HEK293 (cell line): Measurements from ENCODE around the gene ACSL5.

ENCODE experiments used
- CTCF ChIA-PET: fragments of 350-600 bp; formaldehyde crosslinking; extraction: SDS; loops from one replicate; lab custom pipeline; 2021; ENCODE audit warnings: antibody characterized with exemption; lab: Yijun Ruan, JAX
- POLR2A ChIA-PET: fragments of 300-600 bp; formaldehyde crosslinking; extraction: SDS; loops from one replicate; lab custom pipeline; 2020; ENCODE audit warnings: antibody characterized with exemption, inconsistent platforms; lab: Yijun Ruan, JAX
- H3K27ac ChIP-seq: fragments of 200-500 bp; sonication (Bioruptor generic); 2 replicates; pipeline ENCODE4 v1.5.1; 2014; ENCODE audit warnings: low read depth, low read length, control low read depth, inconsistent platforms; ENCODE audit errors: extremely low read depth
- H3K36me3 ChIP-seq, 2 experiments: fragments of 200-500 bp in 1 of 2; sonication (Bioruptor generic) in 1 of 2; 1 replicate in 1 of 2; 2 replicates in 1 of 2; pipeline ENCODE4 v1.5.1; 2014 to 2017; ENCODE audit warnings: inconsistent platforms in 2 of 2, low read length in 2 of 2; ENCODE audit not compliant: control insufficient read depth in 2 of 2, insufficient read depth in 1 of 2
- H3K4me1 ChIP-seq: fragments of 200-500 bp; sonication (Bioruptor generic); 2 replicates; pipeline ENCODE4 v1.5.1; 2014; ENCODE audit warnings: mild to moderate bottlenecking, low read length, inconsistent platforms; ENCODE audit not compliant: control insufficient read depth, insufficient read depth
- H3K4me3 ChIP-seq: 2 replicates; pipeline ENCODE4 v1.5.1; 2011; ENCODE audit warnings: low read depth, mild to moderate bottlenecking, control low read depth, low read length, moderate library complexity
- H3K9me3 ChIP-seq: fragments of 200-500 bp; sonication (Bioruptor generic); 2 replicates; pipeline ENCODE4 v1.5.1; 2014; ENCODE audit warnings: low read depth, low read length, inconsistent platforms; ENCODE audit not compliant: control insufficient read depth, insufficient read depth
- GFI1B ChIP-seq: fragments of 450-650 bp; formaldehyde crosslinking; IDR thresholded peaks from 2 replicates; pipeline ENCODE4 v1.5.1; 2016; ENCODE audit warnings: missing biosample characterization, missing genetic modification characterization
- GLI2 ChIP-seq: fragments of 450-650 bp; formaldehyde crosslinking; IDR thresholded peaks from 2 replicates; pipeline ENCODE4; 2017; ENCODE audit warnings: missing biosample characterization, missing genetic modification characterization, low read depth, borderline replicate concordance
- HIC1 ChIP-seq: fragments of 450-650 bp; formaldehyde crosslinking; IDR thresholded peaks from 2 replicates; pipeline ENCODE4 v1.5.1; 2016; ENCODE audit warnings: missing biosample characterization, missing genetic modification characterization
- PRDM6 ChIP-seq: fragments of 450-650 bp; formaldehyde crosslinking; IDR thresholded peaks from 2 replicates; pipeline ENCODE4 v1.5.1; 2017; ENCODE audit warnings: missing biosample characterization, missing genetic modification characterization
- SP2 ChIP-seq: fragments of 450-650 bp; formaldehyde crosslinking; IDR thresholded peaks from 2 replicates; pipeline ENCODE4 v1.5.1; 2016; ENCODE audit warnings: missing biosample characterization, missing genetic modification characterization
- TRIM28 ChIP-seq: IDR thresholded peaks from 2 replicates; pipeline ENCODE4 v1.6.1; 2011; ENCODE audit warnings: low read length, control low read depth, borderline replicate concordance
- ZNF114 ChIP-seq: fragments of 450-650 bp; formaldehyde crosslinking; IDR thresholded peaks from 2 replicates; pipeline ENCODE4 v1.5.0; 2017; ENCODE audit warnings: missing biosample characterization, missing genetic modification characterization
- ZNF140 ChIP-seq: fragments of 450-650 bp; formaldehyde crosslinking; IDR thresholded peaks from 2 replicates; pipeline ENCODE4 v1.5.1; 2016; ENCODE audit warnings: missing biosample characterization, missing genetic modification characterization
- ZNF146 ChIP-seq: fragments of 450-650 bp; formaldehyde crosslinking; IDR thresholded peaks from 2 replicates; pipeline ENCODE4 v1.5.1; 2016; ENCODE audit warnings: missing biosample characterization, missing genetic modification characterization
- ZNF157 ChIP-seq: fragments of 450-650 bp; formaldehyde crosslinking; IDR thresholded peaks from 2 replicates; pipeline ENCODE4 v1.5.1; 2016; ENCODE audit warnings: missing biosample characterization, missing genetic modification characterization
- ZNF280C ChIP-seq: fragments of 450-650 bp; formaldehyde crosslinking; IDR thresholded peaks from 2 replicates; pipeline ENCODE4 v1.5.1; 2016; ENCODE audit warnings: missing biosample characterization, missing genetic modification characterization
- ZNF350 ChIP-seq: fragments of 450-650 bp; formaldehyde crosslinking; IDR thresholded peaks from 2 replicates; pipeline ENCODE4 v1.5.0; 2017; ENCODE audit warnings: missing biosample characterization, mild to moderate bottlenecking, missing genetic modification characterization
- ZNF423 ChIP-seq: fragments of 450-650 bp; formaldehyde crosslinking; IDR thresholded peaks from 2 replicates; pipeline ENCODE4 v1.5.1; 2016; ENCODE audit warnings: missing biosample characterization, missing genetic modification characterization
- ZNF560 ChIP-seq: fragments of 450-650 bp; formaldehyde crosslinking; IDR thresholded peaks from 2 replicates; pipeline ENCODE4 v1.5.1; 2017; ENCODE audit warnings: missing biosample characterization, missing genetic modification characterization, borderline replicate concordance
- ZNF600 ChIP-seq: fragments of 450-650 bp; formaldehyde crosslinking; IDR thresholded peaks from 2 replicates; pipeline ENCODE4 v1.5.1; 2016; ENCODE audit warnings: missing biosample characterization, missing genetic modification characterization
- ZNF707 ChIP-seq: fragments of 450-650 bp; formaldehyde crosslinking; IDR thresholded peaks from 2 replicates; pipeline ENCODE4 v1.5.1; 2016; ENCODE audit warnings: missing biosample characterization, missing genetic modification characterization
- ZNF843 ChIP-seq: fragments of 450-650 bp; formaldehyde crosslinking; IDR thresholded peaks from 2 replicates; pipeline ENCODE4 v1.5.1; 2016; ENCODE audit warnings: missing biosample characterization, missing genetic modification characterization
- TF ChIP-seq, protein P1 (sequence below): fragments of 450-650 bp; formaldehyde crosslinking; IDR thresholded peaks from 2 replicates; pipeline ENCODE4 v1.5.1; 2016; ENCODE audit warnings: missing biosample characterization, missing genetic modification characterization
- TF ChIP-seq, protein P2 (sequence below): fragments of 450-650 bp; formaldehyde crosslinking; IDR thresholded peaks from 2 replicates; pipeline ENCODE4 v1.5.1; 2017; ENCODE audit warnings: missing biosample characterization, missing genetic modification characterization
- TF ChIP-seq, protein P3 (sequence below): fragments of 450-650 bp; formaldehyde crosslinking; IDR thresholded peaks from 2 replicates; pipeline ENCODE4 v1.5.1; 2017; ENCODE audit warnings: missing biosample characterization, missing genetic modification characterization
- TF ChIP-seq, protein P4 (sequence below): fragments of 450-650 bp; IDR thresholded peaks from 2 replicates; pipeline ENCODE4 v1.5.1; 2018; ENCODE audit warnings: missing biosample characterization, missing genetic modification characterization

The ACSL5 gene

DNA sequence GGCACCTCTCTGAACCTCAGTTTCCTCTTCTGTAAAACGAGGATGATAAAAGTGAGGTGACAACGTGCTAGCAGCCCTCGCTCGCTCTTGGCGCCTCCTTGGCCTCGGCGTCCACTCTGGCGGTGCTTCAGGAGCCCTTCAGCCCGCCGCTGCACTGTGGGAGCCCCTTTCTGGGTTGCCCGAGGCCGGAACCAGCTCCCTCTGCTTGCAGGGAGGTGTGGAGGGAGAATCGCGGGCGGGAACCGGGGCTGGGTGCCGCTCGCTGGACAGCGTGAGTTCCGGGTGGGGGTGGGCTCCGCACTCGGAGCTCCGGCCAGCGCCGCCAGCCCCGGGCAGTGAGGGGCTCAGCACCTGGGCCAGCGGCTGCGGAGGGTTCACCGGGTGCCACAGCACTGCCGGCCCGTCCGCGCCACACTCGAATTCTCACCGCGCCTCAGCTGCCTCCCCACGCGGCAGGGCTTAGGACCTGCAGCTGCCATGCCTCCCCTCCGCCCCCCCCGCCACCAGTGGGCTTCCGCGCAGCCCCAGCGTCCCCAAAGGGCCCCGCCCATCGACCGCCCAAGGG lies 24.3 kb upstream of the ACSL5 start:
- no peak overlapping the region for H3K4me3 ChIP-seq
- H3K27ac ChIP-seq, result no peak overlapping the region
- H3K36me3 ChIP-seq, result no peaks in the 10 kb centered on the region
- TF ChIP-seq, protein P1, sequence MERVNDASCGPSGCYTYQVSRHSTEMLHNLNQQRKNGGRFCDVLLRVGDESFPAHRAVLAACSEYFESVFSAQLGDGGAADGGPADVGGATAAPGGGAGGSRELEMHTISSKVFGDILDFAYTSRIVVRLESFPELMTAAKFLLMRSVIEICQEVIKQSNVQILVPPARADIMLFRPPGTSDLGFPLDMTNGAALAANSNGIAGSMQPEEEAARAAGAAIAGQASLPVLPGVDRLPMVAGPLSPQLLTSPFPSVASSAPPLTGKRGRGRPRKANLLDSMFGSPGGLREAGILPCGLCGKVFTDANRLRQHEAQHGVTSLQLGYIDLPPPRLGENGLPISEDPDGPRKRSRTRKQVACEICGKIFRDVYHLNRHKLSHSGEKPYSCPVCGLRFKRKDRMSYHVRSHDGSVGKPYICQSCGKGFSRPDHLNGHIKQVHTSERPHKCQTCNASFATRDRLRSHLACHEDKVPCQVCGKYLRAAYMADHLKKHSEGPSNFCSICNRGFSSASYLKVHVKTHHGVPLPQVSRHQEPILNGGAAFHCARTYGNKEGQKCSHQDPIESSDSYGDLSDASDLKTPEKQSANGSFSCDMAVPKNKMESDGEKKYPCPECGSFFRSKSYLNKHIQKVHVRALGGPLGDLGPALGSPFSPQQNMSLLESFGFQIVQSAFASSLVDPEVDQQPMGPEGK, result no peak
- TF ChIP-seq ZNF140 (no peak), GFI1B (tag by site-specific recombination) (no peak), ZNF707 (tag by site-specific recombination) (no peak)
- ChIA-PET CTCF (interaction anchor here (1.3 kb wide), 1 partner anchor 11 kb away, joined by 3 read pairs; no protein-coding TSS in a partner anchor), POLR2A (no interaction called here)
- no peaks in the 10 kb centered on the region for H3K9me3 ChIP-seq
- no peaks in the 10 kb centered on the region for H3K4me1 ChIP-seq

GRCh38 chr10:112351146-112351545 lies 22.8 kb upstream of the ACSL5 start:
- CTCF ChIA-PET, result interaction anchor here (0.6 to 0.7 kb wide), 2 partner anchors 88 to 1034 kb away, joined by 3 read pairs; no protein-coding TSS in a partner anchor
- H3K9me3 ChIP-seq, result no peaks in the 10 kb centered on the region
- no peaks in the 10 kb centered on the region for H3K36me3 ChIP-seq
- H3K4me3 ChIP-seq, result no peak overlapping the region
- TF ChIP-seq, protein P2, sequence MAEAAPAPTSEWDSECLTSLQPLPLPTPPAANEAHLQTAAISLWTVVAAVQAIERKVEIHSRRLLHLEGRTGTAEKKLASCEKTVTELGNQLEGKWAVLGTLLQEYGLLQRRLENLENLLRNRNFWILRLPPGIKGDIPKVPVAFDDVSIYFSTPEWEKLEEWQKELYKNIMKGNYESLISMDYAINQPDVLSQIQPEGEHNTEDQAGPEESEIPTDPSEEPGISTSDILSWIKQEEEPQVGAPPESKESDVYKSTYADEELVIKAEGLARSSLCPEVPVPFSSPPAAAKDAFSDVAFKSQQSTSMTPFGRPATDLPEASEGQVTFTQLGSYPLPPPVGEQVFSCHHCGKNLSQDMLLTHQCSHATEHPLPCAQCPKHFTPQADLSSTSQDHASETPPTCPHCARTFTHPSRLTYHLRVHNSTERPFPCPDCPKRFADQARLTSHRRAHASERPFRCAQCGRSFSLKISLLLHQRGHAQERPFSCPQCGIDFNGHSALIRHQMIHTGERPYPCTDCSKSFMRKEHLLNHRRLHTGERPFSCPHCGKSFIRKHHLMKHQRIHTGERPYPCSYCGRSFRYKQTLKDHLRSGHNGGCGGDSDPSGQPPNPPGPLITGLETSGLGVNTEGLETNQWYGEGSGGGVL (tag by site-specific recombination), result no peak
- TF ChIP-seq HIC1, result no peak
- TF ChIP-seq, protein P3, sequence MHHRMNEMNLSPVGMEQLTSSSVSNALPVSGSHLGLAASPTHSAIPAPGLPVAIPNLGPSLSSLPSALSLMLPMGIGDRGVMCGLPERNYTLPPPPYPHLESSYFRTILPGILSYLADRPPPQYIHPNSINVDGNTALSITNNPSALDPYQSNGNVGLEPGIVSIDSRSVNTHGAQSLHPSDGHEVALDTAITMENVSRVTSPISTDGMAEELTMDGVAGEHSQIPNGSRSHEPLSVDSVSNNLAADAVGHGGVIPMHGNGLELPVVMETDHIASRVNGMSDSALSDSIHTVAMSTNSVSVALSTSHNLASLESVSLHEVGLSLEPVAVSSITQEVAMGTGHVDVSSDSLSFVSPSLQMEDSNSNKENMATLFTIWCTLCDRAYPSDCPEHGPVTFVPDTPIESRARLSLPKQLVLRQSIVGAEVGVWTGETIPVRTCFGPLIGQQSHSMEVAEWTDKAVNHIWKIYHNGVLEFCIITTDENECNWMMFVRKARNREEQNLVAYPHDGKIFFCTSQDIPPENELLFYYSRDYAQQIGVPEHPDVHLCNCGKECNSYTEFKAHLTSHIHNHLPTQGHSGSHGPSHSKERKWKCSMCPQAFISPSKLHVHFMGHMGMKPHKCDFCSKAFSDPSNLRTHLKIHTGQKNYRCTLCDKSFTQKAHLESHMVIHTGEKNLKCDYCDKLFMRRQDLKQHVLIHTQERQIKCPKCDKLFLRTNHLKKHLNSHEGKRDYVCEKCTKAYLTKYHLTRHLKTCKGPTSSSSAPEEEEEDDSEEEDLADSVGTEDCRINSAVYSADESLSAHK (tag by site-specific recombination), result no peak
- TF ChIP-seq GLI2 (tag by site-specific recombination), result no peak
- TF ChIP-seq ZNF560, result no peak
- no peak for TF ChIP-seq ZNF280C (tag by site-specific recombination)
- no peak for TF ChIP-seq ZNF843 (tag by site-specific recombination)
- TF ChIP-seq ZNF114, result no peak
- TF ChIP-seq ZNF423 (tag by site-specific recombination), result no peak
- no peak for TF ChIP-seq TRIM28
- TF ChIP-seq ZNF146 (tag by site-specific recombination), result no peak
- no peak for TF ChIP-seq ZNF600 (tag by site-specific recombination)
- no peak for TF ChIP-seq ZNF157 (tag by site-specific recombination)
- TF ChIP-seq SP2 (tag by site-specific recombination), result no peak
- TF ChIP-seq, protein P4, sequence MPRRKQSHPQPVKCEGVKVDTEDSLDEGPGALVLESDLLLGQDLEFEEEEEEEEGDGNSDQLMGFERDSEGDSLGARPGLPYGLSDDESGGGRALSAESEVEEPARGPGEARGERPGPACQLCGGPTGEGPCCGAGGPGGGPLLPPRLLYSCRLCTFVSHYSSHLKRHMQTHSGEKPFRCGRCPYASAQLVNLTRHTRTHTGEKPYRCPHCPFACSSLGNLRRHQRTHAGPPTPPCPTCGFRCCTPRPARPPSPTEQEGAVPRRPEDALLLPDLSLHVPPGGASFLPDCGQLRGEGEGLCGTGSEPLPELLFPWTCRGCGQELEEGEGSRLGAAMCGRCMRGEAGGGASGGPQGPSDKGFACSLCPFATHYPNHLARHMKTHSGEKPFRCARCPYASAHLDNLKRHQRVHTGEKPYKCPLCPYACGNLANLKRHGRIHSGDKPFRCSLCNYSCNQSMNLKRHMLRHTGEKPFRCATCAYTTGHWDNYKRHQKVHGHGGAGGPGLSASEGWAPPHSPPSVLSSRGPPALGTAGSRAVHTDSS (tag by site-specific recombination), result no peak
- no peak for TF ChIP-seq ZNF350 (tag by site-specific recombination)
- no peak for TF ChIP-seq PRDM6
- TF ChIP-seq, all 188 proteins: peak for 0
- no peak overlapping the region for H3K27ac ChIP-seq
- no peaks in the 10 kb centered on the region for H3K4me1 ChIP-seq
- POLR2A ChIA-PET, result no interaction called here
